HT1080 (cell line): Measurements from ENCODE around the gene TNS1. TPM values are rescaled to one million over a fixed set of nuclear protein-coding genes. Genes with fewer than 3 reads are reported as not detected.

Experiments
- DNase-seq: peaks from one replicate; pipeline ENCODE4 v3.0.0-alpha.2; 2015; ENCODE audit warnings: low read depth
- total RNA-seq: library from RNA; depleted of rRNA; stranded (reverse); fragments of >200 nt; shearing (Covaris generic); gene quantifications from 2 replicates; pipeline ENCODE4 v1.2.3, GENCODE V29; 2014

TNS1 gene
- total RNA-seq, 1 experiment from 2014 or later = 10.5 TPM

- DNase-seq = no peak
Measured at GRCh38 chr2:217914878-217915277, 87.9 kb downstream of the TNS1 start.

- no peak for DNase-seq
Measured at GRCh38 chr2:217914078-217914477, 88.7 kb downstream of the TNS1 start.

DNA sequence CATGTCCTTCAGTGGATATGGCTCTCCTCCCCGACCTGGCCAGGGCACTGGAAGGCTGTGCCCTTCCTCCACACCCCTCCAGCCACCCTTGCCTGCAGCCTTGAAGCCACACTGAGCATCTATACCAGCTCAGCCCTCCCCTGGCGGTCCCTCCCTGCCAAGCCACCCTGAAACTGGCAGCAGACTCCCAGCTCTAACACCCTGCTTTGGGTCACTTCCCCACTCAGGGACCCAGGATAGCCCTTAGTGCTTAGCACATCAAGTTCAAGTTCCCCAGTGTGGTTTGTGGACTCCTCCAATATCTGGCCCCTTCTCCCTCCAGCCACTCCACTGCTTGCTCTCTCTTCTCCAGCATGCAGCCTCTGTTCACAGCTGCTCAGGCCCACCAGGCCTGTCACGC, 89.4 kb downstream of the TNS1 start:
- DNase-seq = no peak

DNA sequence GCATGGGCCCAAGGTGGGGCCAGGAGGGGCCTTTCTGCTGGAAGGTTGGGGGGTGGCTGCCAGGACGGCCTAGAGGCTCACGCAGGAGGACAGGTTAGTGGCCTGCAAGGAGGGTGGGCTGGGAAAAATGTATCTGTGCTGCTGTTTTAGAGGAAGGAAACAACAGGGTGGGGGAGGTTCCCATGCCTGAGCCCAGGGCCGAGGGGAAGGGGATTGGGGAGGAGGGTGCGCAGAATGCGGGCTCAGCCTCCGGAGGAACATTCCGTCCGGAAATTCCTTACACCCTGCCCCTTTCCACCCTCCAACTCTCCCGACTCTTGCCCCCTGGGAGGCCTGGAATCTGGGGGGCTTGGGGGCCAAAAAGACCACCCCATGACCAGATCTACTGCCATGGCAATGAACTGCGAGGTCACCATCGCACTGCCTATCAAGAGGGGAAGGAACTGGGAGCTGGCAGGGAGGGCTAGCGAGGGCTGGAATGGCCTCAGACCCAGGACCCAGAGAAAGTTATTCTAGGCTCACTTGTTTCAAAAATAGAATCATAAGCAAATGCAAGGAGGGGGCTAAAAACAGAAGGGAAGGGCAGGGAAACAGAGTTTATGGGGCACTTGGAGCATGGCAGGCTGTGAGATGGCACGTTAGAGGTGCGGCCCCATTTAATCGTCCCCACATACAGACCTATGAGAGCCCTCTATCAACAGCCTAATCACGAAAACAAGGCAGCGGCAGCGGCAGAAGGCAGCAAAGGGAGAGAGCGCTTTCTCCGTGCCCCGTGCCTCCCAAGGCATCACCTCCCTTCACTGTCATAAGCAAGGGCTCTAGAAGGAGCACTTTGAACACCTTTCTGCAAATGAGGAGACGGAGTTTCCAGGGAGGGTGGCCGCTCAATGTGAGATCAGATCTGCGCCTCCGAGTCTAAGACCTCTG, 90.4 kb downstream of the TNS1 start:
- DNase-seq = no peak

GRCh38 chr2:217911283-217912097, 91.3 kb downstream of the TNS1 start:
- DNase-seq = no peak

DNA sequence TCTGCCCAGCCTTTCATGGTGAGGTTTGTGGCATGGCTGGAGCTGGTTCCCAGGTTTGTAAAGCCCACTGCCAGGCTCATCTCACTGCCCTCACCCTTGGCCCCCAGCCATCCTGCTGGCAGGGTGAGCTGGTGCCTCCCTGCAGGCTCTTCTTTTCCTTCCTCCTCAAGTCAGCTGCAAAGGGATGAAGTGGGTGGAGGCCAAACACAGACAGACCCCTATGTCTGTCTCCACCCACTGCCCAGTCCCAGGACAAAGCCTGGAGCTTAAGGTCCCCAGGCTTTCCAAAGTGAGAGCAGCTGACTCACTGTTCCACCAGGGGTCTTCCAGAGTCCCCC, 92.0 kb downstream of the TNS1 start:
- no peak for DNase-seq

GRCh38 chr2:217909156-217909820, 93.5 kb downstream of the TNS1 start:
- DNase-seq = no peak

- no peak for DNase-seq
Measured at GRCh38 chr2:217908544-217908943, 94.3 kb downstream of the TNS1 start.

GRCh38 chr2:217907266-217907665, 95.5 kb downstream of the TNS1 start:
- DNase-seq = no peak

- DNase-seq = no peak
Measured at GRCh38 chr2:217906798-217907197, 96.0 kb downstream of the TNS1 start.

DNA sequence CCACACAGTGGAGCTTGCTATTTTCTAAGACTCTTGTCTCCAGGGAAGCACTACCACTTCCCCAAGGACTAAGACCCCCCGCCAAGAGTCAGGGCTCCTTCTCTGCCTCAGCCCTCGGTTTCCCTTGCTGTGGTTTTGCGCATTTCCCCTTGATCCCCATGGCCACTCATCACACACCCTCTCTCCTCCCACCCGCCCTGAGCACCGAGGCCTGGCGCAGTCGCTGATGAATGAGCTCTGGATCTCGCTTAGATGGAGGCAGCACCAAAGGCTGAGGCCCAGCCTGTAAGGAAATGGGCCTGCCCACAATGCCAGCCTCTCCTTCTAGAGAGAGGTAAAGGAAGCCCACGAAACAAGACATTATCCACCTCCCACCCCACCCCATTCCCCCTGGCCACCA, 96.9 kb downstream of the TNS1 start:
- no peak for DNase-seq

GRCh38 chr2:217905395-217905794, 97.4 kb downstream of the TNS1 start:
- no peak for DNase-seq

- no peak for DNase-seq
Measured at GRCh38 chr2:217904614-217904965, 98.2 kb downstream of the TNS1 start.

- DNase-seq = no peak
Measured at GRCh38 chr2:217903859-217904613, 98.8 kb downstream of the TNS1 start.

- no peak for DNase-seq
Measured at GRCh38 chr2:217903142-217903858, 99.5 kb downstream of the TNS1 start.

GRCh38 chr2:217902379-217903141, 100.2 kb downstream of the TNS1 start:
- no peak for DNase-seq

DNA sequence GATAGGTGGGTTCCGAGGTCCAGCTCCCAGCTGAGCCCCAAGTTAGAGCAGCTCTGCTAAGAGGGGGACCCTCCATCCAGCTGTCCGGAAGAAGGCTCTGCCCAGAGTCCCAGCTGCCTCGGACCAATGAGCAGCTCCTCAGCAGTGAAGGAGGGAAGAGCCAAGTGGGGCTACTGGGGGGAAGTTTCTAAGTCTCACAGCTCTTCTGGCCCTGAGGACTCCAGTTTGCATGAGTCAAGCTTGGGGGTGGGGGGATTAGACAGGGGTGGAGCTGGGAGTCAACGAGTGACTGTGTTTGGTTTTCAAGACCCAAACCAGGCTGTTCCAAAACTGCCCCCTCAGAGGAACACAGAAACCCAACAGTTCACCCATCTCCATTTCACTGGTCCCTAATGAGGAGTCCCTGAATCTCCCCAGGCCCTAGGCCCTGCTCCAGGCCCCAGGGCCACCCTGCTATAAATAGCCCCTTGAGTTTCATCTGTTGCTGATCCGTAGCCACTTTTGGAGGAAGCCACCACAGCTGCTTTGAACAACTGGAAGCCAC, 100.9 kb downstream of the TNS1 start:
- peak; percentile 34 for DNase-seq

DNA sequence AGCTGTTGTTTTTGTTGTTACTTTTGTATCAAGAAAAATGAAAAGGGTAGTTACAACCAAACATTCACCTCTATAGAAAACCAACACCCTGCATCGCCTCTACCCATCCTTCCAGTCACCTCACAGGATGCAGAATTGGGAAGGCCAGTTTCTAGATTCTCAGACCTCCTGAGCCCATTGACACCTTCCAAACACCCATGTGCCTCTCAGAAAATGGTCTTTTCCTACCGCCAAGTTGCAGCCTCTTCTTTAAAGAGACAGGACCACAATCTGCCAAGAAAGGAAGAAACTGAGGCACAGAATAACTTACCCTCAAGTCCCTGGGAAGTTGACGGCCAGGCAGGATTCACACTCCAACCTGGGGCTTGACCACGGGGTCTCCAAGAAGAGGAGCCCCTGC, 101.4 kb downstream of the TNS1 start:
- DNase-seq = no peak

GRCh38 chr2:217900780-217901360, 101.9 kb downstream of the TNS1 start:
- DNase-seq = no peak
